ENCODE results near the gene PHACTR2.

The PHACTR2 gene

DNA sequence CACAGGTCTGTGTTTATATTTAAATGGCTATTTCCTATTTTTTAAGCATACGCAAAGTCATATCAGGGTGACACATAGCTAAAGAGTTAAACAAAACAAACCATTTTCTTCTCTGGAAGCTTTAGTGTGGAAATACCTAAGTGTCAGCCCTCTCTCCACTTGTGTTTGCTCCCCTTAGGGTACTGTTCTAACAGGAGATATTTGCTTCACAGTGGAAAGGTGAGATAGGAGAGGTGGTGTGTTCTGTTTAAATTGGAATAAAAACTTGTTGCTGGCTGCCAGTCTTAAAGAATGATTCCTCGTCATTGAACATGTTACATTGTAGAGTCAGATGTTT, 18.9 kb downstream of the PHACTR2 start:
- TF ChIP-seq, protein P1, sequence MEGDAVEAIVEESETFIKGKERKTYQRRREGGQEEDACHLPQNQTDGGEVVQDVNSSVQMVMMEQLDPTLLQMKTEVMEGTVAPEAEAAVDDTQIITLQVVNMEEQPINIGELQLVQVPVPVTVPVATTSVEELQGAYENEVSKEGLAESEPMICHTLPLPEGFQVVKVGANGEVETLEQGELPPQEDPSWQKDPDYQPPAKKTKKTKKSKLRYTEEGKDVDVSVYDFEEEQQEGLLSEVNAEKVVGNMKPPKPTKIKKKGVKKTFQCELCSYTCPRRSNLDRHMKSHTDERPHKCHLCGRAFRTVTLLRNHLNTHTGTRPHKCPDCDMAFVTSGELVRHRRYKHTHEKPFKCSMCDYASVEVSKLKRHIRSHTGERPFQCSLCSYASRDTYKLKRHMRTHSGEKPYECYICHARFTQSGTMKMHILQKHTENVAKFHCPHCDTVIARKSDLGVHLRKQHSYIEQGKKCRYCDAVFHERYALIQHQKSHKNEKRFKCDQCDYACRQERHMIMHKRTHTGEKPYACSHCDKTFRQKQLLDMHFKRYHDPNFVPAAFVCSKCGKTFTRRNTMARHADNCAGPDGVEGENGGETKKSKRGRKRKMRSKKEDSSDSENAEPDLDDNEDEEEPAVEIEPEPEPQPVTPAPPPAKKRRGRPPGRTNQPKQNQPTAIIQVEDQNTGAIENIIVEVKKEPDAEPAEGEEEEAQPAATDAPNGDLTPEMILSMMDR (IDR thresholded peaks at IDR 0.05; ENCODE audit: control extremely low read depth, extremely low read depth, low read depth, missing control alignments): no peak
- CTCF ChIA-PET: interaction anchor here (1.5 kb wide), 1 partner anchor 18 kb away, joined by 4 read pairs; no protein-coding TSS in a partner anchor
- POLR2A ChIA-PET: no interaction called here

DNA sequence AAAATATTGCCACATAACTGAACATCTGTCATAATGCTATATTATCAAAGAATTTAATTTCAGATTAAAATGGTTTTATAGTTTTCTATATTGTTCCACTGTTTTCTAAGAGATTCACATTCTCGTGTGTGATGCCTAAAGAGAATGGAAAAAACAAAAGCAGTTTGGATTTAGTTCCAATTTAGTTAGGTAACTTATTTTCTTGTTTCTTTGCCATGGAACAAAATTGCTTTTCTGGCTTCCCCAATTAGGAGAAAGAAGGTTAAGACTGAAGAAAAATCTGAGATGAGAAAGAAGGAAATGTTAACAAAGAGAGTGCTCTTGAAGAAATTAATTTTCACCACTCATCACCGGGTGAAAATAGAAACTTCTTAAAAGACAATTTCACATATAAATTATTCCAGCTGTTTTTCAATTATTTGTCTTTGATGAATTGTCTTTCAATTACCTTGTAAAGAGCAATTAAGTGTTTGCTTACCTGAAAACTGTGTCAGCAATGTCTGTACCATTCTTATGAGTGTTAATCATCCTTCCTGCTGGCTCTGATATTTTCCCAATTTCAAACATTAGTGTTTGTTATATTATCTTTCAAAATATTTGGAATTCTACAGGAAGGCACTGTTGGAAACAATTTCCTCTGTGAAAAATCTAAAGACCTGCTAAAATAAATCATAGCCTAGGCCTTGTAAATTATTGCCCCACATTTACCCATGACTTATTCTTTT, 19.5 kb downstream of the PHACTR2 start:
- CTCF ChIA-PET: interaction anchor here (1.5 kb wide), 1 partner anchor 18 kb away, joined by 4 read pairs; no protein-coding TSS in a partner anchor
- TF ChIP-seq, protein P1 (IDR thresholded peaks at IDR 0.05; ENCODE audit: control extremely low read depth, extremely low read depth, low read depth, missing control alignments): no peak
- POLR2A ChIA-PET: no interaction called here
- no peak for DNase-seq (ENCODE audit: extremely low spot score)

More for the DNA sequence above, 18.9 kb downstream of the PHACTR2 start:
- DNase-seq (ENCODE audit: extremely low spot score): no peak

DNA sequence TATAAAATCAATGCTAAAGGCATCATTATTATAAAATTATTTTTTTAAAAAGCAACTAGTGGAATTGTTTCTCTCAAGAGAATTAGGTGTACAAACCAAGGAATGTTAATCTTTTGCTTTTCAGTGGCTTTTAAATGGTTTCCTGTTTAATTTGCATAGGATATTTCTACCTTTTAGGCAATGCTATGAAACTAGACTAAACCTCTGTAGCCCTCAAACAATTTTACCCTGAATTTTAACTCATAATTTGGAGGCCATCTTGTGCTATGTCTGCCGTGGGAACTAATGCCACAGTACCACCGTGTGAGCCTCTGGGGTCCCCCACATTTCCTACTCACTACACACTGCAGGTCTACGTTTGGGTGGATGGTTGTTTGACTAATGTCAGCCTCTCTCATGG, 20.6 kb downstream of the PHACTR2 start:
- TF ChIP-seq, protein P1 (IDR thresholded peaks at IDR 0.05; ENCODE audit: control extremely low read depth, extremely low read depth, low read depth, missing control alignments): no peak
- DNase-seq (ENCODE audit: extremely low spot score): no peak
- ChIA-PET CTCF (no interaction called here), POLR2A (no interaction called here)

DNA sequence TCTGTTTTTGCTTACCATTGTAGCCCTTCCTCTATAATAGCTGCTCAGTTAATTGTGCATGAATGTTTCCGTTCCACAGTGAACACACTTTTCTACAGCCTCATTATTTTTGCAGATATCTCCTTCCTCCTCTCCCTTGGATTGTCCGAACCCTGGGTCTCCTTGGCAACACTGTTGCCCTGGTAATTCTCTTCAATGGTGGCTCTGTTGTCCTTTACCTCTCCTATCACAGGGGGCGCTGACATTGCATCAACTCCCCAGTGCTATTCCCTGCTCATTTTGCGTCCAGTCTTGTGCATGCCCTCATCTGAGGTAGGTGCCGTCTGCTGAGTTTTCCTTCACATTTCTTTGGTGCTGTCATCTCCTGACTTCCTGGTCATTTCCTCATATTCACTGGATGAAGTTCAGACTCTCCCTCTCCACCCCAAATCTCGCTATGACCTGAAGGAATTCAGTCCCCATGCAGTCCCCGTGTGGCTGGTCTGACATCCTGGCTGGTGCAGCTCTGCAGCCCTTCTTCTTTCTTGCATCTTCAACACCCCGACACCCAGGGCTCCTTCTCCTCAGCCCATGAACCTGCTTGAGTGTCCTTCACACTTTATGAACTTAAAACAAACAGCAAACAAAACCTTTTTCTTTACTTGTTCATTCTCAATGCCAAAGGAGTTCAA, 21.1 kb downstream of the PHACTR2 start:
- TF ChIP-seq, protein P1 (IDR thresholded peaks at IDR 0.05; ENCODE audit: control extremely low read depth, extremely low read depth, low read depth, missing control alignments): no peak
- CTCF ChIA-PET: interaction anchor here (1.5 kb wide), 1 partner anchor 10 kb away, joined by 6 read pairs; no protein-coding TSS in a partner anchor
- POLR2A ChIA-PET: no interaction called here
- DNase-seq (ENCODE audit: extremely low spot score): no peak

DNA sequence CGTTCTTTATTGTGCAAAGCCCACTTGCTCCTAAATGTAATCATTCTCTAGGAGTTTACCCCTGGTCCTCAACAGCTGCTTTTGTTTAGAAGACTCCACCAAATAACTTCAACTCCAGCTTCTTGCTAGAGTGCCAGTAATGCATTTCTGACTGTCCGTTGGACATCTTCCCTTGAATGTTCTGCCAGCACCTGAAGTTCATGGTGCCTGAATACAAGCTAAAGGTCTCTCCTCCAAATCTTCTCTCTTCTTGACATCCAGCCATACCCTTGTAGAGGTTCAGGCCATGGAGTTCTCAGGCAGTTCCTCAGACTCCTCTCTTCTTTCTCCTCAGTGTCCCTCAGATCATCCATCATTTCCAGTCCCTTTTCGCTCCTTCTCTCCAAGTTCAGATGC, 21.7 kb downstream of the PHACTR2 start:
- ChIA-PET POLR2A (no interaction called here), CTCF (interaction anchor here (1.5 kb wide), 1 partner anchor 10 kb away, joined by 6 read pairs; no protein-coding TSS in a partner anchor)
- TF ChIP-seq, protein P1 (IDR thresholded peaks at IDR 0.05; ENCODE audit: control extremely low read depth, extremely low read depth, low read depth, missing control alignments): no peak
- DNase-seq (ENCODE audit: extremely low spot score): no peak

DNA sequence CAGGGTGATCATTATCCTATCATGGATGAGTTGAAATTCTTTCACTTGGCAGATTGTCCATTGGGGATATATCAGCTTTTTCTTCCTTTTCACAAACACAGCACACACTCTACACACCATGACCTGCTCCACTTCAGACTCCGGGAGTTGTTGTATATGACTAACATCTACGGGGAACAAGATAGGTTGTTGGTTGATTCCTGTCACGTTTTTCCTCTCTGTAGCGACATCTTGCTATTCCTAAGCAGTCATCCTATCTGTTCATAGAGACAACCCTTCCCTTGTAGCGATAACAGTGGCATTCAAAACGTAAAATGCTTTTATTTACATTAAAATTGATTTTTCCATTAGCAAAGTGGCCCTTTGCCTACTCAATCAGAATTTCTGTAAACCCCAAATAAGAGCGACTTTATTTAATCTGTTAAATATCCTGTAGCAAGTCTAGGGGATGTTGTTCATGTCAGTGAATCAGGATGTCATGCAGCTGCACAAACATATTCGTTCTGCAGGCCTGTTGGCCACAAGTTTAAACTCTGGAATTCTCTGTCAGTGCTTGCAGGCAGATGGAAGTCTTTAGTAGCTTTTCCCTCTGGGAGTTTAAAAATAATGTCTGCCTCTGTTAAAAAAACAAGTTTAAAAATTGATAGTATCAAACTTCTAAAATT, 23.1 kb downstream of the PHACTR2 start:
- TF ChIP-seq, protein P1 (IDR thresholded peaks at IDR 0.05; ENCODE audit: control extremely low read depth, extremely low read depth, low read depth, missing control alignments): no peak
- ChIA-PET POLR2A (no interaction called here), CTCF (interaction anchor here (0.7 to 1.2 kb wide), 2 partner anchors 8 to 240 kb away, joined by 3 read pairs; no protein-coding TSS in a partner anchor)
- DNase-seq (ENCODE audit: extremely low spot score): no peak
